Measurements from ENCODE around the gene LMOD3.

LMOD3 gene

DNA sequence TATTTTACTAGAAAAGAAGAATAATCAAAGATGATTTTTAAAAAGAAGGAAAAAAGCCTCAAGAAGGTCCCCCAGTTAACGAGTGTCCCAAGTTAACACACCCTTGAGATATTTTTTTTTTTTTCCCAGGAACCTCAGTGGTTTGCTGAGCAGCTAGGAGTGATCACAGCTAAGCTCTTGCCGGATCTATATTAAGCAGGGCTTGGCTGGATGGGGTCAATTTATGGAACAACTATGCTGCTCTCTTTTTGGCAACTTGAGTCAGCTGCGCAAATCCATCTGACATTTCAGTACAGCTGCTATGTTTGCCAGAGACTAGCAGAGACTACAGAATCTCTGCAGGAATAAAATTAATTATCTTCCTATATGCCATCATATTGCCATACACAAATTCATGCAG is at the start of gene LMOD3:
TSS of gene LMOD3 (minus strand) at position 193 of the 400 bp plus-strand sequence. CDS start 209 bp downstream, outside the sequence.
- in situ Hi-C loops (cut with MboI; ENCODE audit: low sequenced_read_pairs) = no loop called here

DNA sequence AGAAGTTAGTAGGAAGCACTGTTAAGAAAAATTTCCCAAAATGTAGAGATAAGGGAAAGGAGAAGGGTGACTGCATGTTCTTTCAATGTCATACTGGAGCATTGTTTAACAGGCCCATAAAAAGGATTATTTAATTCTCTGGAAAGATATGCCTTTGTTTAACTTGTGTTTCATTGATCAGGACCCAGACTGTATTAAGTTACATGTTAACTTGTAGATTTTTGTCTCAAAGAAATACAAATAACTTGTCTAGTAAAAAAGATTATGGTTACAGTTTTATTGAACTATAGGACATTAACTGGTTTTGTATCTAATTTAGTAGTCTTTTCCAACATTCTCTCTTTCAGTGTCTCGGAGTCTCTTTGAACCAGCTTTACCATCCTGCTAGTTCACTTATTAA is 49.7 kb upstream of the LMOD3 start:
- in situ Hi-C loops (cut with MboI; ENCODE audit: low sequenced_read_pairs) = loop anchor here (25.0 kb wide), 2 partner anchors 265 to 490 kb away; no protein-coding TSS in a partner anchor

DNA sequence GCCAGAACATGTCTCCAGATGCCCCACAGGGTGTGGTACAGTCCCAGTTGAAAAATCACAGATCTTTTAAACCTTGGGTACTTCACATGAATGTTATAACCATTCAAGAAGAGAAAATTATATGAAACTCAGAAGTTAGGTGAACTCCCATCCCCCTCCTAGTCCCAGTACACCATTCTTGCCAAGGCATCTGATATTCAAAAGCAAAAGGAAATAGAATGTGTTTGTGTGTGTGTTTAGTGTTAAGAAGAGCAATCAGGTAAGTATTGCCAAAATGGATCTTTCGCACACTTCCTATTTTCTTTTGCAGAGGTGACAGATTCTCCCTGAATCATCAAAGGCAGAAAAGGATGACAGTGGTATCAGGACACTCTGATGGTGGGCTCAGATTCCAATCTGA is 44.1 kb upstream of the LMOD3 start:
- in situ Hi-C loops (cut with MboI; ENCODE audit: low sequenced_read_pairs) = loop anchor here (25.0 kb wide), 2 partner anchors 271 to 496 kb away; no protein-coding TSS in a partner anchor

DNA sequence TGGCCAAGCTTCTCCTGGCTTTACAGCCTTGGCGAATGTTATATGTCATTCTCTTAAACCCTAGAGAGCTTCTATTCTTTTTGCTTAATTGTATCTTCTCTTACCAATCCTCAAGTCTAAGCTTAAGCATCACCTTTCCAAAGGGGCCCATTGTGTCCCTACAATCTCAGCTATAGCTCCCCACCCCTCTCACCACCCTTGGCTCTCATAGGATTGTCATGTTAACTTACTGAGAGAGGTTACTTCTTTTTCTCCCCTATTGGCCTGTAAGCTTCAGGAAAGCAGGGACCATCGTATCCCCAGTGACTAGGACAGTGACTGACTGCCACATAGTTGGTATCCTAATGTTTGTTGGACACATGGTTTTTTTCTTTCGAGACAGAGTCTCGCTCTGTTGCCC is 43.3 kb upstream of the LMOD3 start:
- in situ Hi-C loops (cut with MboI; ENCODE audit: low sequenced_read_pairs) = loop anchor here (25.0 kb wide), 2 partner anchors 272 to 497 kb away; no protein-coding TSS in a partner anchor

DNA sequence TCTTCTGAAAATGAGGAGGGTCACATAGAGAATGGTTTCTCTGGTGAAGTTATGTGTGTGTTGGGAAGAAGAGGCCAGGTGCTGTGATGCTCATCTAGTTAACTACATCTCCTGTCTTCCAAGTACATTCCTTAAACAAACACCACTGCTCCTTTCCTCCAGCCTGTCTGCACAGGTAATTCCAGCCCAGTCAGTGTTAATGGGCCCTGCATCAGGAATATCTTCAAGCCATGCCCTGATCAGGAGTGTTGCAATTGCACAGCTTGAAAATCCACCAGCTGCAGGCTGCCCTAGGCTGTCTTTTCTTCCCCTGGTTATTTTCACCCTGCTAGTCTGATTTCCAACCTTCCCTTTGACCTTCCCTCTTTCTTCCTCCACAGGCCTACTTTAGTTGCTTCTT is 41.9 kb upstream of the LMOD3 start:
- in situ Hi-C loops (cut with MboI; ENCODE audit: low sequenced_read_pairs) = loop anchor here (25.0 kb wide), 2 partner anchors 273 to 498 kb away; no protein-coding TSS in a partner anchor

DNA sequence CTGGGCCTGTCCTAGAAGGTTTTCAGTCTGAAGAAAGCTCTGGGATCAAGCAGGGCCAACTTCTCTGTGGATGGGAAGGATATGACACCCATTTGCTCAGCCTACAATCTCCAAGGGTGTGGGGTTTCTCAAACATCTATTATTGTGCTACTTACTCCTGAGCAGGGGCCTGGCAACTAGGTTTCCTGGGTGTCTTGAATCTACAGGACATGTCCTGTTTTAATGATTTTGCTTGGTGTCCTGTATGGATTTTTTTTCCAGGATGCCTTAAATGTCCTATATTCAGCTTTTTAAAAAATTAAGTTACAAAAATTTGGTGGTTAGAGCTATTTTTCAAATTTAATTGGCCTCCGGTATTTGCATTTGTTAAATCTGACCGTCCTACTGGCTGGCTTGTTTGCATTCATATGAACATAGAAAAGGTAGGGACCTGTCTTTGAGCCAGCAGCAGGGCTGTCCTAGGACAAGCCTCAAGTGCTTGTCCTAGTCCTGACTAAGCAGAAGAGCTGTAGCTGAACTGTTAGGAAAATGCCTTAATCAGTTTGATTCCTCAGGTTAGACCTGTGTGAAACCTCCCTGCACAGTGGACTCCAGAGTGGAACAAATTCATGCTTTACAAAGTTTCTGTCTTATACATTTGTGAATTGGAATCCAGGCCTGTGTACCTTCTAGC is 40.0 kb upstream of the LMOD3 start:
- in situ Hi-C loops (cut with MboI; ENCODE audit: low sequenced_read_pairs) = loop anchor here (25.0 kb wide), 2 partner anchors 275 to 500 kb away; no protein-coding TSS in a partner anchor

DNA sequence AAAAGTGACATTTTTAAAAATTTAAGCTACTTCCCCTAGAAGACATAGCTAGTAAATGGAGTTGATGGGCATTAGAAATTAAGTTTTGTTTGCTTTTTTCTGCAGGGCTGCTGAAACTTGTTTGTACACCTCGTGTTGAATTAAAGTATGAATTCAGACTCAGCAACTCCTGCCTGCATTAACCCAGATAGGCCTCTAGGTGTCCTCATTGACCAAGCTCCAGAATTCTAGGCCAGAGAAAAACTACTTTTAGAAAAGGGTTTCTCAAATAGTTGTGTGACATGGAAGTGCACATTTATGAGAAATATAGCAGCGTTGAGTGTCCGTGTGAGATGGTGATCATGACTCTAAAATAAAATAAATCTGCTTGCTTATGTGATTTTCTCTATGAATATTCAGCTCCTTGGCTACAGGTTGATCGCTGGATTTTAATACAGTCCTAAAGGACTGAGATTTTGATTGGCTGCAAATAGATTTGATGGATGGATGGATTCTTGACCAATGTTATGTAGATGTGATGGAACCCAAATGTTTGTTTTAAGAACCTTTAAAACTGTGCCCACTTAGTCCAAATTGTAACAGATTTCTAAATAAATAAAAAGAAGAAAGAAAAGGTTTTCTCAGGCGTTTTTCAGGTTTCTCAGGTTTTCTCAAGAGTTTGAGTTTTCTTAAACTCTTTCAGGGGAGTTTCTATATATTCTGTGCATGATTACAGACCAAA is 39.4 kb upstream of the LMOD3 start:
- in situ Hi-C loops (cut with MboI; ENCODE audit: low sequenced_read_pairs) = loop anchor here (25.0 kb wide), 2 partner anchors 276 to 501 kb away; no protein-coding TSS in a partner anchor

DNA sequence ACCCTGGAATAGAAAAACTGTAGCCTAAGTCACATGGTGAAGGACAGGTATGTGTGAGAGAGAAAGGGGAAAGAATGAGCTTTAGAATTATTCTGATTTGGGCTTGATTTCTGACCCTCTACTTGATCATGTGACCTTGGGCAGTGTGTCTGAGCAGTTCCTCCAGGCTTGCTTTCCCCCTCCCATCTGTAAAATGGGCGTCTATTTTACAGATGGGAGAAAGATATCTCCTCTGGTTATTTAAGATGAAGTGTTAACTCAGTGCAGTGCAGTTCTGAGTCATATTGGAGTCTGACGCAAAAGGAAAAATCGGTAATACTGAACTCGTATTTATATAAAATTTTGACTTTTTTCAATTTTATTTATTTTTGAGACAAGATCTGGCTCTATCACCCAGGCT is 38.1 kb upstream of the LMOD3 start:
- in situ Hi-C loops (cut with MboI; ENCODE audit: low sequenced_read_pairs) = loop anchor here (25.0 kb wide), 2 partner anchors 277 to 502 kb away; no protein-coding TSS in a partner anchor

DNA sequence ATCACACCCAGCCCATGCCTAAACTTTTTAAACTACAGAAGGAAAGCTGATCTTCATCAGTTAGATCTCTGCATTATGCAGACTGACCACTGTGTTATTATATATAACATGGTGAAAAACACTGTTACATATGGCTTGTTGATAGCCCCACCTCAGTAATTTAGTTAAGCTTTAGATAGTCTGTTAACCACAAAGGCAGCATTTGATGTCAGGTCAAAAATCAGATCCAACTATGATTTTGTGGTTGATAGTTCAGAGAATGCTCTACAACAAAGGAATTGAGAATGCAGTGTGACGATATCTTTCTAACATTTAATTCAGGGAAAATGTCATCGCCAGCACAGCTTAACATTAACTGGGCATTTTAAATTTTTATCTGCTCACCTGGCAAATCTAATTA is 37.7 kb upstream of the LMOD3 start:
- in situ Hi-C loops (cut with MboI; ENCODE audit: low sequenced_read_pairs) = loop anchor here (25.0 kb wide), 2 partner anchors 277 to 502 kb away; no protein-coding TSS in a partner anchor

DNA sequence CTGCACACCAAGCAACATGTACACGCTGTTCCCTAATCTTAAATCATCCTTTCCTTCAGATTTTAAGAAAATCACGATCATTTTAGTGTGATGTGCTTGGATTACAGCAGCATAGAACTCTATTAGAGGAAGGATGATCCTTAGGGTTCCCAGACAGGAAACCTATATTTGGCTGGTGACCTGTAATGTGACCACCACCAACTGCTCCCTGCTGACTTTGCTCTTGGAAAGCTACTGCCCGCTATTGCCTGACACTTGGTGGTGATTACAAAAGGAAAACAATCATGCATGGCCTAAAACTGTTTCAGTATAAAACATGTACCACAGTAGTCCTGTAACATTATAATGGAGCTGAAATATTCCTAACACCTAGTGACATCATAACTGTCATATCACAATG is 27.2 kb upstream of the LMOD3 start:
- in situ Hi-C loops (cut with MboI; ENCODE audit: low sequenced_read_pairs) = no loop called here

DNA sequence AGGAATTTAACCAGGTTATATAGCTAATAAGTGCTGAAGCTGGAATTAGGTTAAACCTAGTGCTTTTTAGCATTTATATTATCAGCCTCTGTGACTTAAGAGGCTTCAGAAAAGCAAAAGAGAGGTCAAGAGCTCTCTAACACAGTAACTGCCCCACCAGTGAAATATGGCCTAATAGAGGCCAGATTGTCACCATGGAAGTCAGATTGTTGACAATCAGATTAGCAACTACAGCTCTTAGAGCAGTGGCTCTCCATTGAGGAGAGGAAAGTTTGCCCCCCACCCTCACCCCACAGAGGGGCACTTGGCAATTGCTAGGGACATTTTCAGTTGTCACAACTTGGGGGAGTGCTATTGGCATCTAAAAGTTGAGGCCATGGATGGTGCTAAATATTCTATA is 23.3 kb upstream of the LMOD3 start:
- in situ Hi-C loops (cut with MboI; ENCODE audit: low sequenced_read_pairs) = no loop called here

DNA sequence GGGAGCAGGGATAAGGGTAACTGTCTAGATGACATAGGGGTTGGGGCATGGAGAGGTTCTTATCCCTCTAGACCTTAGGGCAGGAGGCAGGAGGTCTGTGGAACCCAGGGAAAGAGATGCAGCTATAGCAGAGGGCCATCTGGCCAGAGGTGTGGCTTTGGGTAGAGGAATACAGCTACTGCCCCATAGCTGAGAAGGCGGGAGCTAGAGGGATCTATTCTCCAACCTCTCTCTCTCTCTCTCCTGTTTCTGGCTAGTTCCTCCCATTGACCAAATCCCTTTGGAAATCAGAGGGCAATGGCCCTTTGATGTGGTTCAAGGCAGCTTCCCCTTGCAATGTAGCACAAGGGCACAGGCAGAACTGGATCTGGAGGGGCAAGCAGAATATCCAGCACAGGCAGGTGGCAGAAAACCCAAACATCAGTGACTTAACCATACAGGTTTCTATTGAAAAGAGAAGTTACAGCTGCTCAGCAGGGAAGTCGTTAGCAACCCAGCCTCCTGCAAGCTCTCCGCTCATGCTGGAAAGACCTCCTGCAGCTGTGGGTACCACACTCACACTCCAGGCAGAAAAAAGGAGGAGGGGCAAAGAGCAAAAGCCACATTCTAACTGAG is 22.3 kb upstream of the LMOD3 start:
- in situ Hi-C loops (cut with MboI; ENCODE audit: low sequenced_read_pairs) = no loop called here

DNA sequence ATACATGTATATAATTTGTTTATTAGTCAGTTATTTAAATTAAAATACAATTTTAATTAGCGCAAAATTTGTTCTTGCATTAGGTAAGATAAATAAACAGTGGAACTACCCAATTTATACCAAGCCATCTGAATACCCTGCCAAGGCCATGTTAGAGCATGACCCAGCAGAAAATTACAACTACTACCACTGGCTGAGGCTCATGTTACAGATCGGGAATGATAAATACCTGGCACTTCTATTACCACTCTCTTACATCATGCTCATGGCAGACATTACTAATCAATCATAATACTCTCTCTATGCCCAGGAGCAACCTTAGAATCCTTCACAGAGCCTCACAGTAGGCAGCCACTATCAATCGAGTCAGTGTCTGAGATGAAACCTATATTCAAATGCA is 21.2 kb upstream of the LMOD3 start:
- in situ Hi-C loops (cut with MboI; ENCODE audit: low sequenced_read_pairs) = no loop called here

DNA sequence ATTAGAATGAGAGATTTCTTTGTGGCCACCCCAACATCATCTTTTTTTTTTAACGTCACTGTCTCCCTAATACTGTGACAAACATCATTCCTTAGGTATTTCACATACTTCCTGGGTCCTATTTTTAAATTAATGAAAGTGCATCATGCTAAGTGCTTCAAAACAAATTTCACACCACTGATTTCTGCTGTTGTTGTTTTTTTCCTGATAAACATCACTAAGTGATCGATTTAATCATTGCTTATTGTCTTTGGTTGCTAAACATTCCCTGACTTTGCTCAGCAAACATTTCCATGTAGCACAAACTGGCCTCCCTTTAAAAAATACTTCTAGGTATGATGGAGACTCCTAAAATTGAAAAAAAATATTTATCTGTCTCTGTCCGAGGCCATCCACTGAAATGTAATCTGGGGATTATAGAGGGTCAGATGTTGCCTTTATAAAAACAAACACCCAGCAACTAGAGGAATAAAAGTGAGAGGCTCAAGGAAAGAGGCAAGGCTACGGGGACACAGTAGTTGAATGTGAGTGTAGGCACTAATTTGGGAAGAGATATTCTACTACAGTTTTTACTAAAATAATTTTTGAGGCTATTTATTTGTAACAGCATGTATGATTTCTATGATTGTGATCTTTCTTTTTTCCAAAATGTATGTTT is 20.5 kb upstream of the LMOD3 start:
- in situ Hi-C loops (cut with MboI; ENCODE audit: low sequenced_read_pairs) = no loop called here

DNA sequence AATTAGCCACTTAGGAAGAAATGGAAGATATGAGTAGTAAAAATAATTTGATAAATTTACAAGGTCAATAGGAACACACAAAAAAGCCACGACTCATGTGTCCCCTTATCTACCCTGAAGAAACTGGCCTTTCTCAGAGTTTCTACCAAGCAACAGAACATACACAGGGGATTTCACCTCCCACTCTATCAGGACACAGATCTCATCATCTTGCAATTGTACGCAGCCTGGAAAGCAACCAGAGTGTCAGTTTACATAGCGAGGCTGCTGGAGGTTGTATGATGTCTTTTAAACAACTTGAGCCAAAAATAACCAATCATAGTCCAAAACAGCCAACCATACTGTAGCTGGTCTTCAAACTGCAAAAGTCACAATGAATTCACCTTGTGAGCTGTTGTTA is 19.7 kb upstream of the LMOD3 start:
- in situ Hi-C loops (cut with MboI; ENCODE audit: low sequenced_read_pairs) = no loop called here

DNA sequence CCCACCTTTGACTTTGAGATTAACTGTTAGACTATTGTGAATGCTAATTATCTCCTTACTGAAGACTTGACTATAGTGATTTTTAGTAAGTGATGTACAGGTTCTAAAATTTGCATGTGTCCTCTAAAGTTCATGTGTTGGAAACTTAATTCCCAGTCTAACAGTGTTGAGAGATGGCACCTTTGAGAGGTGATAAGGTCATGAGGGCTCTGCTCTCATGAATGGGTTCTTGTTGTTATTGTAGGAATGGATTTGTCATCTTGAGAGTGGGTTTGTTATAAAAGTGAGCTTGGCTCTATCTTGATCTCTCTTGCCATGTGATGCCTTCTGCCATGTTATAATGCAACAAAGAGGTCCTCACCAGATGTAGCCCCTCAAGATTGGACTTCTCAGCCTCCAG is 18.9 kb upstream of the LMOD3 start:
- in situ Hi-C loops (cut with MboI; ENCODE audit: low sequenced_read_pairs) = no loop called here

DNA sequence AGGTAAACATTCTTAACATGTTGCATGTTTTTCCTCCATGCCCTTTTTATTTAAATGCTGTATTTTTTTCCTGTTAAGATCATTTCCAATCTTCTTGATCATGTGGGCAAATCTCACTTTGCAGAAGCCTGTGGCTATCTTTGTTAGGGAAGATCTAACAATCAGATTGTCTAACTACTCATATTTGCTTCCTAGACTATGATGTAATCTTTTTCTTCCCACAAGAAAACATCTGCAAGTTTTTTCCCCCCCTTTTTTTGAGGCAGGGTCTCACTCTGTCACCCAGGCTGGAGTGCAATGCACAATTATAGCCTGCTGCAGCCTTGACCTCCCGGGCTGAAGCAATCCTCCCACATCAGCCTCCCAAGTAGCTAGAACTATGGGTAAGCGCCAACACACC is 15.0 kb upstream of the LMOD3 start:
- in situ Hi-C loops (cut with MboI; ENCODE audit: low sequenced_read_pairs) = no loop called here

DNA sequence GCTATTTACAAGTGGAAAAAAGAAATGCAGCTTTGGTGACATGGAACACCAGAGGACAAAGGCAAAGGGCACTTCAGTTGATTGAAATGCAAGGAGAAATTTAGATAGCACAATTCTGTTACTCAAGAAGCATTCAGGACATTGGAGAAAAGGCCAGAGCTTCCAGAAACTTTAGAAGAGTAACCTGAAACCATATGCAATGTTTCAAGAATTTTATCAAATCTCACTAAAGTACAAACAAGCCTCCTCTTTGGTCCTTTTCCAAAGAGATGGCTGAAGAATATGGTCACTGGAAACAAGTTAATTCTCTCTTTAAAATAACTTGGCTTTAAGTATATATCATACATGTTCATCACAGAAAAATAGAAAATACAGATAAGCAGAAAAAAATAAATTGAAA is 14.6 kb upstream of the LMOD3 start:
- in situ Hi-C loops (cut with MboI; ENCODE audit: low sequenced_read_pairs) = no loop called here

DNA sequence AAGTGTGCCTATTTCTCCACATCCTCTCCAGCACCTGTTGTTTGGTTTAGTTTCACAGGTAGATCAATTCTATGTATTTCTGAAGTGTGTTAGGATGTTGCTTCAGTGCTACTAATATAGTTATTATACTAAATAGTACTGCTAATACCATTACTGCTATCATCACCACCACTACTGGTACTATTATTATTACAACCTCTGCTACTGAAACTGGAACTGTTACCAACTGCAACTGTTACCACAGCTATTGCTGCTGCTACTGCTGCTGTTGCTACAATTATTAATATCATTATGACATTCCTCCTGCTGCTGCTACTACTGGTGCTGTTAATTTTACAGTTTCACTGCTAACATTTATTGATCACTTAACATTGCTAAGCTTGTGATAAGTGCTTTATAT is 8.3 kb upstream of the LMOD3 start:
- in situ Hi-C loops (cut with MboI; ENCODE audit: low sequenced_read_pairs) = no loop called here

DNA sequence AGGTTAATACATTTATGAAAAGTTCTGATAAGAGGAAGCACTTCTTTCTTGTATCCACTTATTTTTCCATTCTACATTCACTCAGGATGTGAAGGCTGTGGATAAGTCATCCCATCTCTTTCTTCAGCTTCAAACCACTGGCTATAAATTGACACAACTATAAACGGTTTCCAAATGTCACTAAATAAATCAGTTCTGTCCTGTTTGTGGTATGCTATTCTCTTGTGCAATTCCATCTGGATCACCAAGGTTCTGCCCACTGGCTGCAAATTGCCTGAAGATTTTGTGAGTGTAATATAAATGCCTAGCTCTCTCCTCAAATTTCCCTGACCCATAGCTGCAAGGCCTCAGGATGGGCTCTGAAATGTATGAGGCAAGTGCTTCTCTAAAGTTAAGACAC is 7.1 kb upstream of the LMOD3 start:
- in situ Hi-C loops (cut with MboI; ENCODE audit: low sequenced_read_pairs) = no loop called here

DNA sequence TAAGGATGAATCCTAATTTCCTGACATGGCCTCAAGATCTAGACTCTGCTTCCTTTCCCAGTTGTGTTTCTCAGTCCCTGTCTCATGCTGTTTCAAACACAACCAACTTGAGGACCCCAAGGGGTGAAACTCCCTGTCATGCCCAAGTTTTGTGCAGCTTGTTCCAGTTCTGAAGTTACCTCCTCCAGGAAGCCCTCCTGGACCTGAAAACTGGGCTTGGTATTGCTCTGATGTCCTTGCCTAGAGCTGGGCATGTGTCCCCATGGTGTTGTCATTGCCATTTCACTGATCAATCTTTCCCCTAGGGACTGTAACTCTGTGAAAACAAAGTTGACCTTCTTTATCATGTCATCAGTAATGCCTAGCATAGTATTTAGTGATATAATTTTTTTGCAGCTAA is 6.1 kb upstream of the LMOD3 start:
- in situ Hi-C loops (cut with MboI; ENCODE audit: low sequenced_read_pairs) = no loop called here

All from HL-60/S4 (cell line).